OCI-LY3 (cell line): ENCODE results near the gene PRICKLE2.

Experiments
- H2AFZ ChIP-seq: fragments of 200-600, 300-600 bp; shearing (Covaris generic); 2 replicates; pipeline ENCODE4 v1.6.0; 2014; ENCODE audit warnings: antibody characterized with exemption, low read depth, low read length
- H3K27ac ChIP-seq: fragments of 200-600, 300-600 bp; sonication (generic); 2 replicates; pipeline ENCODE4 v1.5.1; 2014; ENCODE audit warnings: mild to moderate bottlenecking, low read length, moderate library complexity, mixed read lengths
- H3K27me3 ChIP-seq: fragments of 200-600, 300-600 bp; sonication (generic); 2 replicates; pipeline ENCODE4 v1.6.1; 2014; ENCODE audit warnings: low read depth, low read length, mixed read lengths
- H3K36me3 ChIP-seq: fragments of 200-600, 300-600 bp; sonication (generic); replicated peaks from 2 replicates; pipeline ENCODE3; 2014; ENCODE audit warnings: low read depth, low read length, mixed read lengths
- H3K4me1 ChIP-seq: fragments of 300-600, 200-600 bp; sonication (generic); 2 replicates; pipeline ENCODE4 v1.6.1; 2014; ENCODE audit warnings: low read length, mixed read lengths
- H3K4me2 ChIP-seq: fragments of 200-600, 300-600 bp; sonication (generic); 2 replicates; pipeline ENCODE4 v1.6.1; 2014; ENCODE audit warnings: low read length, mixed read lengths
- H3K4me3 ChIP-seq: fragments of 300-600, 200-600 bp; sonication (generic); 2 replicates; pipeline ENCODE4 v1.5.1; 2014; ENCODE audit warnings: antibody characterized with exemption, mild to moderate bottlenecking, low read length, moderate library complexity
- H3K79me2 ChIP-seq: fragments of 300-600, 200-600 bp; shearing (Covaris generic); 2 replicates; pipeline ENCODE4 v1.6.1; 2014; ENCODE audit warnings: mild to moderate bottlenecking, low read length, mixed read lengths
- H3K9ac ChIP-seq: fragments of 300-600, 200-600 bp; shearing (Covaris generic); 2 replicates; pipeline ENCODE4 v1.6.0; 2014; ENCODE audit warnings: mild to moderate bottlenecking, low read length, moderate library complexity
- H3K9me3 ChIP-seq: fragments of 200-600, 300-600 bp; shearing (Covaris generic); 2 replicates; pipeline ENCODE4 v1.6.1; 2014; ENCODE audit warnings: low read length, mixed read lengths; ENCODE audit not compliant: insufficient read depth
- H4K20me1 ChIP-seq: fragments of 200-600, 300-600 bp; sonication (generic); 2 replicates; pipeline ENCODE4 v1.6.1; 2016; ENCODE audit warnings: low read length, mixed read lengths; ENCODE audit not compliant: insufficient read depth
- EZH2phosphoT487 ChIP-seq: fragments of 200-600 bp; shearing (Covaris generic); IDR thresholded peaks from 2 replicates; pipeline ENCODE4 v1.6.1; 2018; ENCODE audit warnings: antibody characterized with exemption, mixed run types, low read depth
- TF ChIP-seq, protein P1 (sequence below): fragments of 200-600, 300-600 bp; sonication (generic); IDR thresholded peaks from 2 replicates; pipeline ENCODE4 v1.5.1; 2014; ENCODE audit warnings: antibody characterized with exemption, low read length, low read depth

PRICKLE2 gene

GRCh38 chr3:64215559-64215958 lies 9.7 kb downstream of the PRICKLE2 start:
- H3K9ac ChIP-seq, result no peak overlapping the region
- no peak overlapping the region for H3K4me3 ChIP-seq
- peaks cover 4% of the 10 kb centered on the region; the same call in 1 of the 2 replicates for H3K4me1 ChIP-seq
- H3K27ac ChIP-seq, result no peak overlapping the region
- no peaks in the 10 kb centered on the region for H3K9me3 ChIP-seq
- H3K79me2 ChIP-seq, result no peaks in the 10 kb centered on the region
- H2AFZ ChIP-seq, result no peak overlapping the region
- TF ChIP-seq, protein P1, sequence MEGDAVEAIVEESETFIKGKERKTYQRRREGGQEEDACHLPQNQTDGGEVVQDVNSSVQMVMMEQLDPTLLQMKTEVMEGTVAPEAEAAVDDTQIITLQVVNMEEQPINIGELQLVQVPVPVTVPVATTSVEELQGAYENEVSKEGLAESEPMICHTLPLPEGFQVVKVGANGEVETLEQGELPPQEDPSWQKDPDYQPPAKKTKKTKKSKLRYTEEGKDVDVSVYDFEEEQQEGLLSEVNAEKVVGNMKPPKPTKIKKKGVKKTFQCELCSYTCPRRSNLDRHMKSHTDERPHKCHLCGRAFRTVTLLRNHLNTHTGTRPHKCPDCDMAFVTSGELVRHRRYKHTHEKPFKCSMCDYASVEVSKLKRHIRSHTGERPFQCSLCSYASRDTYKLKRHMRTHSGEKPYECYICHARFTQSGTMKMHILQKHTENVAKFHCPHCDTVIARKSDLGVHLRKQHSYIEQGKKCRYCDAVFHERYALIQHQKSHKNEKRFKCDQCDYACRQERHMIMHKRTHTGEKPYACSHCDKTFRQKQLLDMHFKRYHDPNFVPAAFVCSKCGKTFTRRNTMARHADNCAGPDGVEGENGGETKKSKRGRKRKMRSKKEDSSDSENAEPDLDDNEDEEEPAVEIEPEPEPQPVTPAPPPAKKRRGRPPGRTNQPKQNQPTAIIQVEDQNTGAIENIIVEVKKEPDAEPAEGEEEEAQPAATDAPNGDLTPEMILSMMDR, result no peak
- TF ChIP-seq EZH2phosphoT487, result no peak
- no peaks in the 10 kb centered on the region for H4K20me1 ChIP-seq
- no peak overlapping the region for H3K4me2 ChIP-seq
- H3K36me3 ChIP-seq, result no peaks in the 10 kb centered on the region
- peaks cover 15% of the 10 kb centered on the region for H3K27me3 ChIP-seq

DNA sequence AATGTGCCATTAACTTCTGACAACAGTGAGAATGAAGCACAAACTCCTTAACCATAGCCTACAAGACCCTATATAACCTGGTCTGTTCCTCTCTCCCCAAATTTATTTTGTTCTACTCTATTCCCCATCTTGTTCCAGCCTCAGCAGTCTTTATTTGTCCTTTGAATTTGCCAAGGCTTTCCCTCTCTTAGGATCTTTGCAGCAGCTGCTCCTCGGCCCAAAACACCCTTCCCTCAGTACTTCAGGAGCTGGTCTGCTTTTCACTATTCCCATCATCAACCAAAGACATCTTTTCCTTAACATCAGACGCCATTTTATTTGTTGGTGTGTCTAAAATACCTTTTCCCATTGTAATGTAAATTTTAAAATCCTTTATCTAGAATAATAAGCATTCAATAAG lies 10.2 kb downstream of the PRICKLE2 start:
- Histone ChIP-seq H3K9ac (no peak overlapping the region), H3K27ac (no peak overlapping the region), H3K4me2 (no peak overlapping the region), H4K20me1 (no peaks in the 10 kb centered on the region), H3K9me3 (no peaks in the 10 kb centered on the region), H3K27me3 (peaks cover 13% of the 10 kb centered on the region), H3K4me1 (peaks cover 4% of the 10 kb centered on the region; the same call in 1 of the 2 replicates), H3K36me3 (no peaks in the 10 kb centered on the region), H3K4me3 (no peak overlapping the region), H2AFZ (no peak overlapping the region), H3K79me2 (no peaks in the 10 kb centered on the region)
- TF ChIP-seq EZH2phosphoT487, result no peak
- TF ChIP-seq, protein P1, result no peak

GRCh38 chr3:64214381-64215018 lies 10.8 kb downstream of the PRICKLE2 start:
- no peaks in the 10 kb centered on the region for H3K36me3 ChIP-seq
- no peak overlapping the region for H2AFZ ChIP-seq
- peaks cover 10% of the 10 kb centered on the region for H3K27me3 ChIP-seq
- no peaks in the 10 kb centered on the region for H3K79me2 ChIP-seq
- no peaks in the 10 kb centered on the region for H4K20me1 ChIP-seq
- no peak overlapping the region for H3K4me3 ChIP-seq
- no peaks in the 10 kb centered on the region for H3K9me3 ChIP-seq
- H3K9ac ChIP-seq, result no peak overlapping the region
- no peak overlapping the region for H3K27ac ChIP-seq
- H3K4me2 ChIP-seq, result no peak overlapping the region
- TF ChIP-seq, protein P1, result no peak
- no peak for TF ChIP-seq EZH2phosphoT487
- H3K4me1 ChIP-seq, result peaks cover 4% of the 10 kb centered on the region; the same call in 1 of the 2 replicates

DNA sequence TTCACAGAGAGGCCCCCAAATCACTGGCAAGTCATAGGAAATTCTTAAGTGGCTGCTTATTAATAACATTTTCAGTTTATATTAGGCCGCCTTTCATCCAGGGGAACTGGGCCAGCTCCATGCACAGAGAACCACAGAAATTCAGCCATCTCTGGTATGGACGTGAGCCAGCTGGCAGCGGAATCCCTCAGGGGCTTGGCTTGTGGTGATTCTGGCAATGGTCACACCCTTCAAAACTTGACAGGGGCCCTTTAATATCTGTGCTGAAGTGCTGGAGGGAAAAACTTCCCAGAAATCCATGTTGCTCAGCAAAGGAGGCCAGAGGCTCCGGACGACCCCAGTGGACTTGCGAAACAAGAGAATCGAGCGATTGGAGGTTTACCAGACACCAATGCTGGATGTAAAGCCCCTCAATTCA lies 11.3 kb downstream of the PRICKLE2 start:
- H2AFZ ChIP-seq, result no peak overlapping the region

More for the DNA sequence above, 11.3 kb downstream of the PRICKLE2 start:
- no peak overlapping the region for H3K27ac ChIP-seq
- H3K4me3 ChIP-seq, result no peak overlapping the region
- H3K4me1 ChIP-seq, result peaks cover 4% of the 10 kb centered on the region; the same call in 1 of the 2 replicates
- no peaks in the 10 kb centered on the region for H4K20me1 ChIP-seq
- peaks cover 7% of the 10 kb centered on the region; the same call in 1 of the 2 replicates for H3K27me3 ChIP-seq
- no peaks in the 10 kb centered on the region for H3K79me2 ChIP-seq
- H3K9ac ChIP-seq, result no peak overlapping the region
- no peaks in the 10 kb centered on the region for H3K9me3 ChIP-seq
- H3K4me2 ChIP-seq, result no peak overlapping the region
- no peaks in the 10 kb centered on the region for H3K36me3 ChIP-seq
- no peak for TF ChIP-seq EZH2phosphoT487
- TF ChIP-seq, protein P1, result no peak
